ENCODE results near the gene SIK3. TPM values are rescaled to one million over a fixed set of nuclear protein-coding genes. Genes with fewer than 3 reads are reported as not detected.
A peak's percentile ranks its signal among the peaks of the same experiment; 100 is the strongest.

The SIK3 gene
- polyA plus RNA-seq, 1 of the 3 experiments (the other 2 are of a cell fraction) = 5.1 TPM

DNA sequence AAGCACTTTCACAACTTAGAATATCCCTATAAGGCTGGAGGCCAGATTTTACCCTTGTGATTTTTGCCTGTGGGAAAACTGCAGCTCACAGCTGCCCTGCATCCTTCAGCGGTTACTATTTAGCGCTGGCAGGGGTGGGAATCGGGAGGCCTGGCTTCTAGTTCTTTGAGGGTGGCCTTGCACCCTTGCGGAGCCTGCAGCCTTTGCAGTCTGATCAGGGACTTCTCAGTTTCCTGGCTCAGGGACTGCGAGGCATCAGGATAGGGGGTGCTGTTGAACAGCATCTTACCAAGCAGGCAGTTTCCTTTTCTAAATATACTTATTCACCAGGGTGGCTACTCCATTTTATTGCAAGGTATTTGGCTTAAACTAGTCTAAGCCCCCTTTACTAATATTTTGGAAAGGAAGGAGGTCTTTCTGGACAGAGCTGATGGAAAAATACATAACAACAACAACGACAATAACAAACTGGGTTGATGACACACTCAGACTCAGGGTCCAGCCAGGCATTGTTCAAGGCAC is 257.9 kb downstream of the SIK3 start:
- peaks cover 5 to 19% of the 10 kb centered on the region in 2 experiments for H3K36me3 ChIP-seq (replicated peaks in 1 of 2; ENCODE audit: control insufficient read depth in 1 of 2, insufficient read depth in 2 of 2, low read length in 1 of 2)
- no peak overlapping the region for H2AFZ ChIP-seq (ENCODE audit: low read depth)
- no peak overlapping the region for H3K4me2 ChIP-seq
- H3K27ac ChIP-seq (ENCODE audit: low read depth in 2 of 2, low read length in 1 of 2) = no peak overlapping the region
- no peaks in the 10 kb centered on the region for H3K9me3 ChIP-seq
- H3K27me3 ChIP-seq (ENCODE audit: insufficient read depth) = no peaks in the 10 kb centered on the region
- H3K79me2 ChIP-seq (ENCODE audit: insufficient read depth) = no peaks in the 10 kb centered on the region
- no peak for DNase-seq
- no peak overlapping the region for H3K4me3 ChIP-seq (ENCODE audit: low read depth in 2 of 2, low read length in 1 of 2)
- peaks cover 0 to 16% of the 10 kb centered on the region in 2 experiments; a peak in 1 of 4 replicates for H3K4me1 ChIP-seq (ENCODE audit: control insufficient read depth in 1 of 2, insufficient read depth in 2 of 2, low read depth in 1 of 2, low read length in 1 of 2)
- no peaks in the 10 kb centered on the region for H3K9me2 ChIP-seq
- H3F3A ChIP-seq (replicated peaks; ENCODE audit: insufficient read depth) = no peaks in the 10 kb centered on the region
- WGBS (ENCODE audit: low lambda C conversion rate) = 83% methylated on average over 6 of the region's 6 CpGs
- no peaks in the 10 kb centered on the region for H4K20me1 ChIP-seq (ENCODE audit: insufficient read depth)
- H3K9ac ChIP-seq = no peak overlapping the region
- CTCF ChIA-PET = interaction anchor here (0.7 to 1.3 kb wide), 2 partner anchors 8 to 17 kb away, joined by 3 read pairs; partner anchors contain the start of gene APOA4
- POLR2A ChIA-PET = no interaction called here
- TF ChIP-seq, protein P1, sequence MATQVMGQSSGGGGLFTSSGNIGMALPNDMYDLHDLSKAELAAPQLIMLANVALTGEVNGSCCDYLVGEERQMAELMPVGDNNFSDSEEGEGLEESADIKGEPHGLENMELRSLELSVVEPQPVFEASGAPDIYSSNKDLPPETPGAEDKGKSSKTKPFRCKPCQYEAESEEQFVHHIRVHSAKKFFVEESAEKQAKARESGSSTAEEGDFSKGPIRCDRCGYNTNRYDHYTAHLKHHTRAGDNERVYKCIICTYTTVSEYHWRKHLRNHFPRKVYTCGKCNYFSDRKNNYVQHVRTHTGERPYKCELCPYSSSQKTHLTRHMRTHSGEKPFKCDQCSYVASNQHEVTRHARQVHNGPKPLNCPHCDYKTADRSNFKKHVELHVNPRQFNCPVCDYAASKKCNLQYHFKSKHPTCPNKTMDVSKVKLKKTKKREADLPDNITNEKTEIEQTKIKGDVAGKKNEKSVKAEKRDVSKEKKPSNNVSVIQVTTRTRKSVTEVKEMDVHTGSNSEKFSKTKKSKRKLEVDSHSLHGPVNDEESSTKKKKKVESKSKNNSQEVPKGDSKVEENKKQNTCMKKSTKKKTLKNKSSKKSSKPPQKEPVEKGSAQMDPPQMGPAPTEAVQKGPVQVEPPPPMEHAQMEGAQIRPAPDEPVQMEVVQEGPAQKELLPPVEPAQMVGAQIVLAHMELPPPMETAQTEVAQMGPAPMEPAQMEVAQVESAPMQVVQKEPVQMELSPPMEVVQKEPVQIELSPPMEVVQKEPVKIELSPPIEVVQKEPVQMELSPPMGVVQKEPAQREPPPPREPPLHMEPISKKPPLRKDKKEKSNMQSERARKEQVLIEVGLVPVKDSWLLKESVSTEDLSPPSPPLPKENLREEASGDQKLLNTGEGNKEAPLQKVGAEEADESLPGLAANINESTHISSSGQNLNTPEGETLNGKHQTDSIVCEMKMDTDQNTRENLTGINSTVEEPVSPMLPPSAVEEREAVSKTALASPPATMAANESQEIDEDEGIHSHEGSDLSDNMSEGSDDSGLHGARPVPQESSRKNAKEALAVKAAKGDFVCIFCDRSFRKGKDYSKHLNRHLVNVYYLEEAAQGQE (IDR thresholded peaks at IDR 0.05; ENCODE audit: low read depth, low read length) = no peak
- TF ChIP-seq, protein P2, sequence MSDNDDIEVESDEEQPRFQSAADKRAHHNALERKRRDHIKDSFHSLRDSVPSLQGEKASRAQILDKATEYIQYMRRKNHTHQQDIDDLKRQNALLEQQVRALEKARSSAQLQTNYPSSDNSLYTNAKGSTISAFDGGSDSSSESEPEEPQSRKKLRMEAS (IDR thresholded peaks at IDR 0.05; ENCODE audit: low read depth) = no peak
- TF ChIP-seq, protein P3, sequence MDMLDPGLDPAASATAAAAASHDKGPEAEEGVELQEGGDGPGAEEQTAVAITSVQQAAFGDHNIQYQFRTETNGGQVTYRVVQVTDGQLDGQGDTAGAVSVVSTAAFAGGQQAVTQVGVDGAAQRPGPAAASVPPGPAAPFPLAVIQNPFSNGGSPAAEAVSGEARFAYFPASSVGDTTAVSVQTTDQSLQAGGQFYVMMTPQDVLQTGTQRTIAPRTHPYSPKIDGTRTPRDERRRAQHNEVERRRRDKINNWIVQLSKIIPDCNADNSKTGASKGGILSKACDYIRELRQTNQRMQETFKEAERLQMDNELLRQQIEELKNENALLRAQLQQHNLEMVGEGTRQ (IDR thresholded peaks at IDR 0.05; ENCODE audit: borderline replicate concordance, low read depth, low read length) = no peak
- TF ChIP-seq TAF1 (IDR thresholded peaks at IDR 0.05; ENCODE audit: borderline replicate concordance, low read depth, low read length) (no peak), SIN3A (IDR thresholded peaks at IDR 0.05; ENCODE audit: borderline replicate concordance, low read depth, low read length) (no peak), POLR2AphosphoS5 (IDR thresholded peaks at IDR 0.05; ENCODE audit: low read depth, low read length) (no peak), JUND (IDR thresholded peaks at IDR 0.05) (no peak)
- TF ChIP-seq, protein P4, sequence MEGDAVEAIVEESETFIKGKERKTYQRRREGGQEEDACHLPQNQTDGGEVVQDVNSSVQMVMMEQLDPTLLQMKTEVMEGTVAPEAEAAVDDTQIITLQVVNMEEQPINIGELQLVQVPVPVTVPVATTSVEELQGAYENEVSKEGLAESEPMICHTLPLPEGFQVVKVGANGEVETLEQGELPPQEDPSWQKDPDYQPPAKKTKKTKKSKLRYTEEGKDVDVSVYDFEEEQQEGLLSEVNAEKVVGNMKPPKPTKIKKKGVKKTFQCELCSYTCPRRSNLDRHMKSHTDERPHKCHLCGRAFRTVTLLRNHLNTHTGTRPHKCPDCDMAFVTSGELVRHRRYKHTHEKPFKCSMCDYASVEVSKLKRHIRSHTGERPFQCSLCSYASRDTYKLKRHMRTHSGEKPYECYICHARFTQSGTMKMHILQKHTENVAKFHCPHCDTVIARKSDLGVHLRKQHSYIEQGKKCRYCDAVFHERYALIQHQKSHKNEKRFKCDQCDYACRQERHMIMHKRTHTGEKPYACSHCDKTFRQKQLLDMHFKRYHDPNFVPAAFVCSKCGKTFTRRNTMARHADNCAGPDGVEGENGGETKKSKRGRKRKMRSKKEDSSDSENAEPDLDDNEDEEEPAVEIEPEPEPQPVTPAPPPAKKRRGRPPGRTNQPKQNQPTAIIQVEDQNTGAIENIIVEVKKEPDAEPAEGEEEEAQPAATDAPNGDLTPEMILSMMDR (IDR thresholded peaks at IDR 0.05) = peak; percentile 22
